SU-DHL-6 (cell line): Measurements from ENCODE around the gene MICAL3.

Experiments
- H2AFZ ChIP-seq: fragments of 200-600 bp; sonication (generic); 2 replicates; pipeline ENCODE4 v1.6.1; 2014; ENCODE audit warnings: low read depth, mild to moderate bottlenecking, moderate library complexity, mixed read lengths, antibody characterized with exemption, low read length; ENCODE audit not compliant: severe bottlenecking
- H3F3A ChIP-seq: fragments of 200-600 bp; shearing (Covaris generic); 2 replicates; pipeline ENCODE4 v1.6.0; 2016; ENCODE audit warnings: antibody characterized with exemption, mild to moderate bottlenecking; ENCODE audit not compliant: insufficient read depth
- H3K27ac ChIP-seq: fragments of 200-600 bp; sonication (generic); 2 replicates; pipeline ENCODE4 v1.5.1; 2016; ENCODE audit warnings: low read depth, mild to moderate bottlenecking, low read length, moderate library complexity, mixed read lengths
- H3K27me3 ChIP-seq: fragments of 200-600 bp; sonication (generic), shearing (Covaris generic); 2 replicates; pipeline ENCODE4 v1.6.0; 2014; ENCODE audit warnings: mild to moderate bottlenecking, low read length
- H3K36me3 ChIP-seq: fragments of 200-600 bp; sonication (generic); 2 replicates; pipeline ENCODE4 v1.6.1; 2014; ENCODE audit warnings: mild to moderate bottlenecking, low read length, mixed read lengths
- H3K4me2 ChIP-seq: fragments of 300-600, 200-600 bp; shearing (Covaris generic), sonication (generic); 2 replicates; pipeline ENCODE4 v1.6.0; 2014; ENCODE audit warnings: low read length, low read depth, mild to moderate bottlenecking; ENCODE audit not compliant: poor library complexity, severe bottlenecking
- H3K4me3 ChIP-seq: fragments of 200-600 bp; sonication (generic); 2 replicates; pipeline ENCODE4 v1.5.1; 2014; ENCODE audit warnings: antibody characterized with exemption, low read length, mild to moderate bottlenecking, mixed read lengths; ENCODE audit not compliant: insufficient read depth, poor library complexity, severe bottlenecking
- H3K79me2 ChIP-seq: fragments of 200-600 bp; sonication (generic); 2 replicates; pipeline ENCODE4 v1.6.1; 2014; ENCODE audit warnings: mild to moderate bottlenecking, low read length, moderate library complexity; ENCODE audit not compliant: insufficient read depth
- H3K9ac ChIP-seq: fragments of 200-600 bp; sonication (generic); 2 replicates; pipeline ENCODE4 v1.7.0; 2014; ENCODE audit warnings: mild to moderate bottlenecking, low read length
- H3K9me2 ChIP-seq: fragments of 200-600 bp; sonication (generic); replicated peaks from 2 replicates; pipeline ENCODE4 v1.6.1; 2014; ENCODE audit warnings: low read length; ENCODE audit not compliant: insufficient read depth
- H3K9me3 ChIP-seq: fragments of 200-600 bp; sonication (generic); 2 replicates; pipeline ENCODE4 v1.6.1; 2014; ENCODE audit warnings: low read length, mixed read lengths; ENCODE audit not compliant: insufficient read depth
- H4K20me1 ChIP-seq: fragments of 200-600 bp; sonication (generic); 2 replicates; pipeline ENCODE4 v1.6.1; 2014; ENCODE audit warnings: low read depth, mild to moderate bottlenecking, antibody characterized with exemption, low read length, moderate library complexity, mixed read lengths
- CTCF ChIP-seq: fragments of 200-600 bp; sonication (generic); IDR thresholded peaks from one replicate; pipeline ENCODE4 v1.5.1; 2017; ENCODE audit warnings: antibody characterized with exemption, mild to moderate bottlenecking, low read length, moderate library complexity; ENCODE audit not compliant: insufficient read depth, poor library complexity, severe bottlenecking
- EZH2phosphoT487 ChIP-seq: fragments of 200-600 bp; sonication (generic), shearing (Covaris generic); conservative IDR thresholded peaks from 2 replicates; pipeline ENCODE4 v1.6.1; 2018; ENCODE audit warnings: mild to moderate bottlenecking, antibody characterized with exemption, low read length, moderate library complexity, mixed read lengths

Gene MICAL3

GRCh38 chr22:17950651-17951214 lies 73.6 kb downstream of the MICAL3 start:
- no peaks in the 10 kb centered on the region for H3K9me2 ChIP-seq
- TF ChIP-seq EZH2phosphoT487 = no peak
- no peak for TF ChIP-seq CTCF
- H4K20me1 ChIP-seq = no peaks in the 10 kb centered on the region
- H3K9me3 ChIP-seq = no peaks in the 10 kb centered on the region
- H3K9ac ChIP-seq = no peak overlapping the region
- no peaks in the 10 kb centered on the region for H3F3A ChIP-seq
- H3K4me3 ChIP-seq = no peak overlapping the region
- H3K36me3 ChIP-seq = no peaks in the 10 kb centered on the region
- H3K79me2 ChIP-seq = peaks cover 92% of the 10 kb centered on the region
- no peaks in the 10 kb centered on the region for H3K27me3 ChIP-seq
- H2AFZ ChIP-seq = no peak overlapping the region
- H3K27ac ChIP-seq = no peak overlapping the region
- H3K4me2 ChIP-seq = no peak overlapping the region

GRCh38 chr22:17949642-17950473 lies 74.5 kb downstream of the MICAL3 start:
- Histone ChIP-seq H3K4me2 (no peak overlapping the region), H4K20me1 (no peaks in the 10 kb centered on the region), H3K79me2 (peaks cover 92% of the 10 kb centered on the region), H3K4me3 (no peak overlapping the region), H3K9me2 (no peaks in the 10 kb centered on the region), H2AFZ (no peak overlapping the region), H3K27ac (no peak overlapping the region), H3F3A (no peaks in the 10 kb centered on the region), H3K36me3 (no peaks in the 10 kb centered on the region), H3K27me3 (no peaks in the 10 kb centered on the region), H3K9me3 (no peaks in the 10 kb centered on the region), H3K9ac (no peak overlapping the region)
- TF ChIP-seq CTCF (no peak), EZH2phosphoT487 (no peak)

- Histone ChIP-seq H3K9me3 (no peaks in the 10 kb centered on the region), H3K27me3 (no peaks in the 10 kb centered on the region), H3K36me3 (no peaks in the 10 kb centered on the region), H3K4me3 (no peak overlapping the region), H3K9ac (no peak overlapping the region), H2AFZ (no peak overlapping the region), H3F3A (no peaks in the 10 kb centered on the region), H3K27ac (no peak overlapping the region), H3K4me2 (no peak overlapping the region), H3K79me2 (peaks cover 92% of the 10 kb centered on the region), H3K9me2 (no peaks in the 10 kb centered on the region), H4K20me1 (no peaks in the 10 kb centered on the region)
- TF ChIP-seq CTCF (no peak), EZH2phosphoT487 (no peak)
Observed at GRCh38 chr22:17948101-17948500, 76.3 kb downstream of the MICAL3 start.
